H1 (cell line): Measurements from ENCODE around the gene CPNE4. TPM values are rescaled to one million over a fixed set of nuclear protein-coding genes. Genes with fewer than 3 reads are reported as not detected.

Experiments
- JUN ChIP-seq: IDR thresholded peaks from 2 replicates; pipeline ENCODE4 v1.6.1; 2011; ENCODE audit warnings: low read depth, mild to moderate bottlenecking, improper control_type of control experiment, low read length
- polyA plus RNA-seq, 7 experiments: library from polyadenylated mRNA; depleted of rRNA in 3 of 7; stranded (reverse) in 5 of 7; unstranded in 2 of 7; fragments of >200 nt in 5 of 7; fragments of 200-250 nt in 2 of 7; gene quantifications; 1 replicate in 5 of 7; 2 replicates in 1 of 7; 4 replicates in 1 of 7; pipeline versions ENCODE4 v1.2.1 to v1.2.3, GENCODE V29; 2011 to 2013; ENCODE audit warnings: missing spikeins in 2 of 7, mixed read lengths in 2 of 7
- total RNA-seq: library from RNA; stranded (reverse); fragmentation: NEBNext Ultra II Directional; extraction: Animal tissue kit (Norgen Biotek cat#: 25700); gene quantifications from 2 replicates; pipeline ENCODE4 v1.2.1, GENCODE V29; 2021

CPNE4 gene
- total and polyA plus RNA-seq, 2 of the 8 experiments (the other 6 are each of a cell fraction or from before 2014, with no cell fraction given): 0.82 to 3.8 TPM

DNA sequence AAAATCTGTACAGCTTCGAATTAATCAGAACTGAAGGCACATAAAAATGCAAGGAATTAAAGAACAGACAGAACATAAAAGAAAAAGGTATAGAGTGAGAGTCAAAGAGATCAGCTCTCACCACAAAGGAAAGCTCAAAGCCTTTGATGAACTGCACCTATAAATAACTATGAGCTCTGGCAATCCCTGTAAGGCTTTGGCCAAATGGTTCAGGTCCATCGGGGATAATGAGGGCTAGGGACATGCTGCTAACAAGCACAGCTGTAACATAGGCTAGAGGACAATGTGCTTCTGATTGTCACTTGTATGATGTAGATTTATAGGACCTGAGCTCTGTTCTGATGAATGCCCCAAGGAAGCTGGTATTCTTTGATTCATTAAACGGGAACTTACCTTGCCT, 418.1 kb downstream of the CPNE4 start (continued):
- no peak for TF ChIP-seq JUN
